Posterior cingulate gyrus (tissue), 11 donors: ENCODE measurements around the gene PDLIM1.

Experiments
- DNase-seq, 10 donors: peaks; one replicate each; pipeline versions ENCODE4 v3.0.0 to v3.0.0-alpha.2; 2020 to 2021; ENCODE audit warnings: mixed read lengths in 3 of 10
- intact Hi-C: fragments of 100-400 bp; cut with DNase I; formaldehyde crosslinking; loops from one replicate; pipeline ENCODE4 v1.15.1; 2023

PDLIM1 gene

DNA sequence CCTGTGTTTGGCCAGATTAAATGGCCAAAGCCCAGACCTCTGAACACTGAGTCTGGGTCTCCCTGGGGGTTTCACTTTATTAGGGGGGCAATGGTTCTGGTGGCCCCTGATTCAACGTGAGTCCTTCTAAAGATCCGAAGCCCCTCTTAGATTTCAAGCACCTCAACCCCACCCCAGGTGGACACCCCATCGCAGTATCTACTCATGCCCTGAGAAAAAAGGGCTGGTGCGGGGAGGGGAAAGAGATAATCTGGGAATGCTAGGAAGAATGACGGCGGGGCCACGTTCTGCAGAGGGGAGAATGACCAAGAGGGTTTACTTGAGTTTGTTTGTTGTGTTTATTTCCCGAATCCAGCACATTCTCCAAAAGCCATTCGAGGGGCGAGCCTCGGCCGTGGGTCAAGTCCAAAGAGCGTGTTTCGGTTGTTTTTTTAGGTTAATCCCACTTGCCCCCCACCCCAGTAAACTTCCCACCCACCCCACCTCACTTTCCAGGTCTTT lies 832 bp downstream of the PDLIM1 start:
- intact Hi-C loops = no loop called here

DNA sequence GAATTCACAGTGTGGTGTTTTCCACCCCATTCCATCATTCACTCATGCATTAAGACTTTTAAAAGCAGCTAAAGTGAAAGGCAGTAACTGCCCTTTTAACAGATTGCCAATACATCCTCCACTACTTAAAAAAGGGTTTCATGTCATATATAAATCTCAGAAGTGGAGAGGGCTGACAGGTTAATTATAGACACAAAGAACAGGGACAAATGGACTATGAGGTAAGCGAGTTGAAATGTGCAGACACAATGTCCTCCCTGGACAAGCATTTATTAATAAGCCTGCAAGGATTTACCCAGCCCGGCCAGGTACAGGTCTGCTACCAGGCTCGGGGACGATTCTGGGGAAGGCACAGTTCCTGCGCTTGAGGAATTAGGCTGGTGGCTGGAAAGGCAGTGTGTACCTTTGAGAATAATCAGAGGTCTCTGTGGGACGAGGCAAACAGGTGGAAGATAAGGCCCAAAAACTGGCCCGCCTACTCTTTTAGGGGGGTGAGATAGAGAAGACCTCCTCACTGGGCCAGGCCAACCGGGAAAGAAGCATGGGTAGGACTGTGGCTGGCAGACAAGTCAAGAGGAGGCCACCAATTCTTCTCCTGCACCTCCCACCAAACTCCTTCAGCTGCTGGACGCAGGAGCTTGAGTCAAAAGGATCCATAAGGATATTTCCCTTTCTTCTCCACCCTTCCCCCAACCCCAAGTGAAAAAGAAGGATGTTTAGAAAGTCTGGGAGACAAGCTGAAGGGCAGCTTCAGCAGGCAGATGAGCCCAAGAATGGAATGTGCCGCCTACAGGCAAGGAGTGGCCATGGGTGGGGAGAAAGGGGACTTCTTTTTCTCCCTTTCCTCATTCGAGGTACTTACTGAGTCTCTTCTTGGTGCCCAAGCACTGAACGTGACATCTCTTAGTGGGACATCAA lies 1.5 kb downstream of the PDLIM1 start:
- intact Hi-C loops = no loop called here

More for the DNA sequence above, 832 bp downstream of the PDLIM1 start:
- no peak for DNase-seq

GRCh38 chr10:95288303-95288702 lies 2.5 kb downstream of the PDLIM1 start:
- no peak for DNase-seq
- intact Hi-C loops = no loop called here

More for the DNA sequence above, 1.5 kb downstream of the PDLIM1 start:
- no peak for DNase-seq

DNA sequence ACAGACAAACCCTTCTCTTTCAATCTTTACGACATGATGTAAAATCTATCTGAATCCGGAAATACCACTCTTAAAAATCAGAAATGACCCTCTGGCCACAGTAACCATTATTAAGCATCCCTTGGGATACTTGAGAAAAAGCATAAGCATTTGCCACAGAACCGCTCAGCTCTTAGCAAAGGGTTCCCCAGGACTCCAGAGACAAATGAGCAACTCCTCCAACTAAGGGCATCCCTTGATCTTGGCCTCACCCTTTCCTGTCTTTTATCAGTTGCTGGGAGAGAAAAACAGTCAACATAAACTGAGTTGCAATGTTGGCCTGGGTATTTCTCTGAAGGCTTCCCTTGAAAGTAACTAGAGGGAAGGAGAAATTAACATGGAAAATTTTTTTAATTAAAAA lies 3.5 kb downstream of the PDLIM1 start:
- no peak for DNase-seq
- intact Hi-C loops = no loop called here

- intact Hi-C loops = no loop called here
- DNase-seq = no peak
Measured at GRCh38 chr10:95286707-95287106, 4.1 kb downstream of the PDLIM1 start.

- no peak for DNase-seq
- intact Hi-C loops = no loop called here
Measured at GRCh38 chr10:95285556-95285955, 5.2 kb downstream of the PDLIM1 start.

GRCh38 chr10:95284807-95285206 lies 6.0 kb downstream of the PDLIM1 start:
- intact Hi-C loops = no loop called here
- DNase-seq = no peak

DNA sequence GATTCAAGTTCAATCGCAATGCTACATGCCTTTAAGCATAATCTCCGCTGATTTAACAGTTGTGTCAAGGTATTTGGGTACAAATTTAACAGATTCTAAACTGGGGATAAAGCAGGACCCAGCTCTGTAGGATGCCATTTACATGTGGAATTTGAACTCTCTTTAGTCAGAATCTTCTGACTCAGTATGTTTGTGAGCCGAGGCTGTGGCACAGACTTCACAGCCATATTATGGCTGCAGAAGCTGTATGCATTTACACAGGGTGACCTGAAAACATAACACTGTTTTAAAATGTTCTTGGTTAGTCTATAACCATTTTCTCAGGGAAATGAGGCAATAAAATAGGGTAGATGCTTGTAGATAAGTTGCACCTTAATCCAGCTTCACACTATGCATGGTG lies 8.7 kb downstream of the PDLIM1 start:
- intact Hi-C loops = no loop called here

GRCh38 chr10:95281206-95281605 lies 9.6 kb downstream of the PDLIM1 start:
- no peak for DNase-seq
- intact Hi-C loops = no loop called here

More for the DNA sequence above, 8.7 kb downstream of the PDLIM1 start:
- DNase-seq = no peak

- DNase-seq = no peak
- intact Hi-C loops = no loop called here
Measured at GRCh38 chr10:95280637-95281036, 10.2 kb downstream of the PDLIM1 start.

DNA sequence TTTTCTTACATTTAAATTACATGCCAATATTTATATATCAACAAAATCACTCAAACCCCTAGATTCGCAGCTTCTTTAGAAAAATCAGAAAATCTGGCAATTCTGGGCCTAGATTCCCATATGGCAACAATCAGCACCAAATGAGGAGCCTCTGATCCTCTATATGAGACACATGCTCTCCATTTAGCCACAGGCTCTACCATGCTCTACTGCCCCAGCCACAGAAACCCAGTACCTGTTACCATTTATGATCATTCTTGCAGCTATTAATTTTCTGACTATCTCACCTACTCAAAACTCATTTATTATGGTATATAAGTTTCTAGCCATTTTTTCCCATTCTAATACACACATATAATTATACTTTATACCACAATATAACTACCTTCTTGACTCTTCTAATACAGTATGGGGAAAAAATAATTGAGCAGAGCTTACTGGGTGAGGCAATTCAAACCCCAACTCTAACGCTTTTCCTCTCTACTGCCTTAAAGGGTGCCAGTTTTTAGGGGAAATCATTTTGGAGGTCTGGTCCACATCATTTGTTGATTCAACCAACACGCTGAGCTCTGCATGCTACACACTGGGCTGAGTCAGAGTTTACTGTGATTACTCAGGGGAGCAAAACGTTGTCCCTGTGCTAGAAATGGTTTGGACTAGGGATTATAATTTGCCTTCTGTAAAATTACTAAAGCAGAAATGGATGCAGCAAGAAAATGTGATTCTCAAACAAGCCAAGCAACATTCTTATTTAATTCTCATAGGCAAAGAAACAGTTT lies 11.6 kb downstream of the PDLIM1 start:
- intact Hi-C loops = no loop called here
- DNase-seq = no peak

GRCh38 chr10:95278061-95278988 lies 12.5 kb downstream of the PDLIM1 start:
- intact Hi-C loops = no loop called here
- DNase-seq = no peak

DNA sequence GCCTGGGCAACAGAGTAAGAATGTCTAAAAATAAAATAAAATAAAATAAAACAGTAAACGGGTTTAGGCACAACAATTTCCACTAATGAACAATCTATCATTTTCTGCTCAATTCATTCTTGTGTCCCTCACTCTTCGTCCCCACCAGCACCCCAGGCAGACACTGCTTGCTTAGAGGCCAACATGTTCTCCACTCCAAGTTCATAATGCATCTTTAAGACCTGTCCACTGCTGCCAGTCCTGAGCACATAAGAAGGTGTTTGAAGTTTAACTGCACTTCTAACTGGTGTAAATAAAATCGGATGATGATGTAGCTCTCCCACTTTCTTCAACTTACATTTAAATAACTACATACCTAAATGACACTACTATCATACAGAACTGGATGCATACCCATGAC lies 13.2 kb downstream of the PDLIM1 start:
- intact Hi-C loops = no loop called here
- DNase-seq = no peak

DNA sequence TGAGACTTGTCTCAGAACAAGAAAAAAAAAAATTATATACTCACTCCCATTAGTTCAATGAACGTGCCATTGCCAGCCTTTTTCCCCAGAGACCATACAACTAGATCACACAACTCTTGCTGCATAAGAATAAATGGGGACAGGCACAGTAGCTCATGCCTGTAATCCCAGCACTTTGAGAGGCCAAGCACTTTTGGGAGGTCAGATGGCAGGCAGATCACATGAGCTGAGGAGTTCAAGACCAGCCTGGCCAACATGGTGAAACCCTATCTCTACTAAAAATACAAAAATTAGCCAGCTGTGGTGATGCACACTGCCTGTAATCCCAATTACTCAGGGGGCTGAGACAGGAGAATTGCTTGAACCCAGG lies 13.6 kb downstream of the PDLIM1 start:
- intact Hi-C loops = no loop called here
- DNase-seq = no peak

GRCh38 chr10:95276367-95277200 lies 14.2 kb downstream of the PDLIM1 start:
- no peak for DNase-seq
- intact Hi-C loops = no loop called here

GRCh38 chr10:95275726-95276366 lies 15.0 kb downstream of the PDLIM1 start:
- no peak for DNase-seq
- intact Hi-C loops = no loop called here

DNA sequence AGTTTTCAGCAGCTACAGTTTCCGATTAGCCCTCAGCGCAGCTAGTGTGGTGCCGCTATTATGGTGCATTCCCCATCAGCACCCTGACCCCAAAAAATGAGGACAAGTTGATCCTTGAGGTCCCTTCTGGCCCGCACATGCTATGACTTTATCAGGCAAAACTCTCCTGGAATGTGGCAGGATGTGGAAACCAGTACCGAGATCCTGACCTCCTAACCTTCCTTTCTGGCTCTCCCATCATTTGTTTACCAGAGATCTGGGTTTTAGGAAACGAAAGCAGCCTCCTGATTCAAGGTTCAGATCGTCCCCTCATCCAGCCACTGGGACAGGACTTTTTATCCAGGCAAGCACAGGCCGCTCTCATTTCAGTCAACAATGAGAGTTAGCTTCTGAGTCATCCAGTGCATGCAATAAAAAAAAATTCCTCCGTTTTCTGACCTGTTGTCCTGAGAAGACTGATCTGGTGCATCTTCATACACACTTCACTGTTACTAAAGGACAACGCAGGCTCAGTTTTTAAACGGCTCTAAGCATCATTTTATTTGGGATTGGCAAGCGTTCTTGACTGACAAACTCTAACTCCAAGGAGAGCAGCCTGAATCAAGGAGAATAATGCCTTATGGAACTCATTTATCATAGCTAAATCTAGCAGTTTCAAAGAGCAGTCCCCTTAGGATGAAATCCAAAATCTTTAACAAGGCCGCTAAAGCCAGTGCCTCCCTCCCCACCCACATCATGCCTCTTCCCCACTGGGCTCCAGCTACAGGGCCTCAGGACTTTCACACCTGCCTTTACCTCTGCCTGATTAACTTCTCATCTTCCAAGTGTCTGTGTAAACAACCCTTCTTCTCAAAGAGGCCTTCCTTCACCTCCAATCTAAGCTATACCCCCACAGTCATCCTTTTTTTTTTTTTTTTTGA lies 17.1 kb downstream of the PDLIM1 start:
- intact Hi-C loops = no loop called here
- DNase-seq = no peak

- DNase-seq = no peak
- intact Hi-C loops = no loop called here
Measured at GRCh38 chr10:95268438-95268837, 22.4 kb downstream of the PDLIM1 start.
